Endometrium (tissue), 2 donors: ENCODE data around the gene SLC1A3.

Experiments
- FAIRE-seq: peaks from 2 replicates; lab custom pipeline; 2012; peaks lifted over from hg19 to GRCh38; lab: Jason Lieb, UNC
- donor health status: control.
- donor health status: control.

SLC1A3 gene

DNA sequence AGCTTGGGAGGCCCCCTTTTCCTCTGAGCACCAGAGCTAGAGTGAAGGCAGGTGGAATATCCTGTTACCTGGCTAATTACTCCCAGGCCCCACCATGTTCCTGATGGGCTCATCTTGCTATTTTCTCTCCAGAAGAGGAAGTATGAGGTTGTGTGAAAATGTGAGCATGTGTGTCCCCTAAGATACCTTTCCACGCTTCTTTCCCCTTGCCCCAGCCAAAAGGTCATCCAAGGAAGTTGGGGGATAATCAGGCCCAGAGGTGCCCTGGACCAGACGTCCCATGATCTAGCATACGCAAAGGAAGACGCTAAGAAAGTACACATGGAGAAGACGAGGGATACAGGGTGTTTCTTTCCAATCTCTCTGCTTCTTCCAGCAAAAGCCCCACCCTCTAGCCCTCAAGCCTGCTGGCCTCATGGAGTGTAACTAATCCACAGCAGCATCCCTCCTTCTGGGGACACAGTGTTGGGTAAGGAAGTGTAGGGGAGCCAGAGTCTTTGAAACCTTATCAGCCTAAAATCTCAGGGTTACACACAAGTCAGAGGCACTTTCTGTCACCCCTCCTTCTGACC is 115.3 kb downstream of the SLC1A3 start:
- no peak for FAIRE-seq

DNA sequence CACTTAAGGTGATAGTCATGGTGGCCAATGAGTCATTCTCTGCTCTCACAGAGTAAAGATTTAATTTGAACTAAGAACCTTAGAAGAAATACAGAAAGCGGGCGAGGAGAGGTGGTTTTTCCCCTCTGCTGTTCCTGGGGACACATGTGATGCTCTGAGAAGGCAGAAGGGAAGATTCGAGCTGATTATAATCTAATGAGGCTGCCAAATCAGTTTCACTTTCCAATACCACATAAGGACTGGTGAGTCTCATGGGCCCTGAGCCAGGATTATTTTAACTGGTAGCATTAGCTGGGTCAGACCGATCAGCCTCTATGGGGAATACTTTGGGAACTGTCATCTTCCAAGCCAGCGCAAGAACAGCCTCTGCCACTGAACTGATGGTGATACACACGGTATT is 116.5 kb downstream of the SLC1A3 start:
- FAIRE-seq, result no peak

DNA sequence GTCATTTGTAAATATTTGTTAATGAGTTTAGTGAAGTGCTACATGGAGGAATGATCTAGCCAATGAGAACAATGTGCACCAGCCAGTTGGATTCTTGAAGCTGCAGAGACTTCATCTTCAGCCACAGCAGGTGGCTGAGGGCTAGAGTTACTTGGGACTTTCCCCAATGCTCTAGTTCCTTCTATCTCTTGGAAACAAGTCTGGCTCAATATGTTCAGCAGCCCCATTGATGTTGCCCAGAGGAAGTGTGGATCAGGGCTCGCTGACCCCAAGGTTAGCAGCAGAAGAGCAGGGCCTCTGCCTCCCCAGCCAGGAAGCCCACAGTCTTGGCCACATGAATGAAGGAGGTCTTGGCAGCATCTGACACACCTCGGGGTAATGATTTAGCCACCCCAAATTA is 117.5 kb downstream of the SLC1A3 start:
- FAIRE-seq, result no peak

DNA sequence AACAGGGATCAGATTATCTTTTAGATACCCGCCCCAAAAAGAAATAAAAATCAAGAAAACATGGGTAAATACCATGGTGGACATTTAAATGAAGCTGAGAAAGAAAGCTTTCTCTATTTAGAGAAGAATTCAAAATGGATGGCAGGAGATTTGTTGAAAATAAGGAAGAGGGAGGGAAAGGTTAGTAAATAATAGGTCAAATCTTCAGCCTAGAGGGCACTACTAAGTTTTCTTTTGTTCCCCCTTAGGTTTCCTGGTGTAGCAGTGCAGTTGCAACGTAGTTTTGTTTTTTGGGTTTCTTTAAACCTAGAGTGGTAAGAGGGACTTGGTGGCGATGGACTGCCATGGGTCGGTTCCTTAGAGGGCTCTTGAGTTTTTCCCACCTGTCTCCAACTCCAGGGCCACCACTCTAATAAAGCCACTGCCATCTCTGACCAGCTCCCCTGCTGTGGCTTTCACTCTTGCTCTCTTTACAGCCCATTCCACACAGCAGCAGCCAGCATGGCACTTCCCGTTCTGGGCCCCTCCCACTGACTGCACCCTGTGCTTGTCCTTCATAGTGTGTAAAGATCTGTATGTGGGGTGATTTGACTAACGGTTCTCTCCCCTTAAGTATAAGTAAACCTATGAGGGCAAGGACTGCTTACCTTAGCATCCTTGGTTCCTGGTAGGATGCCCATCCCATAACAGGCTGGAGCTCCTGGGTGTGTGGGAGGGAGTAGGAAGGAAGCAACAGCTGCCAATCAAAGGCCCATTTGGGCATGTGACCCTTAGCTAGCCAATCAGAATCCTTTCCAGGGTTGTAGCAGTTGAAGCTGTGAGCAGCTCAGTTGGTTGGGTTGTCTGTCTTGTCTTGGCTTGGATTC is 118.3 kb downstream of the SLC1A3 start:
- FAIRE-seq, result no peak

DNA sequence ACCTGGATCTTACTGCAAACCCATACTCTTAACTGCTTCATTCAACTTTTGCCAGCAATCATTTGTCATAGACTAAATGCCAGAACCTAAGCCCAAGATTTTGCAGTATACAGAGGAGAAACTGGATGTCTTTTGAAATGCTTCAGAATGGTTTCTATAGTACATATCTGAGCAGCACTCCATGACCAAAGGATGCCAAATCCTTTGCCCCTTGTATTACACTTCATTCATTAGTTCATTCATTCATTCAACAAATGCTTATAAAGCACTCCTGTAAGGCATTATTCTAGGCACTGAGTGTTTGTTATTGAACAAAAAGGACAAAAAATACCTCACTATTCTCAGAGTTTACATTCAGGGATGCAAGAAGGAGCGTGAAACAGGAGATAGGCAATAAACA is 119.9 kb downstream of the SLC1A3 start:
- no peak for FAIRE-seq

DNA sequence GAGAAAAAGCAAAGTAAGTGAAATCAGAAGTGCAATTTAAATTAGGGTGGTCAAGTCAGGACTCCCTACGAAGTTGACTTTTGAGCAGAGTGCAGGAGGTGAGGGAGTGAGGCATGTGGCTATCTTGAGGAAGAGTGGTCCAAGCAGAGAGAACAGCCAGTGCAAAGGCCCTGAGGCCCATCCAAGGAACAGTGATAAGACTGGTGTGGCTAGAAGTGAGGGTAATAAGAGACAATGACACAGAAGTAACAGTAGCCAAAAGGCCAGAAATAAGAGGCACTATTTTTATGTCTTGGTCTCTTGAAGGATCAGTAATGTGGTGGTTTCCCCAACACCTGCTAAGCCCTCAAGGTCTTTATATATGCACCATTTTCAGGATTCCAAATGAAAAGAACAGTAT is 120.4 kb downstream of the SLC1A3 start:
- no peak for FAIRE-seq

DNA sequence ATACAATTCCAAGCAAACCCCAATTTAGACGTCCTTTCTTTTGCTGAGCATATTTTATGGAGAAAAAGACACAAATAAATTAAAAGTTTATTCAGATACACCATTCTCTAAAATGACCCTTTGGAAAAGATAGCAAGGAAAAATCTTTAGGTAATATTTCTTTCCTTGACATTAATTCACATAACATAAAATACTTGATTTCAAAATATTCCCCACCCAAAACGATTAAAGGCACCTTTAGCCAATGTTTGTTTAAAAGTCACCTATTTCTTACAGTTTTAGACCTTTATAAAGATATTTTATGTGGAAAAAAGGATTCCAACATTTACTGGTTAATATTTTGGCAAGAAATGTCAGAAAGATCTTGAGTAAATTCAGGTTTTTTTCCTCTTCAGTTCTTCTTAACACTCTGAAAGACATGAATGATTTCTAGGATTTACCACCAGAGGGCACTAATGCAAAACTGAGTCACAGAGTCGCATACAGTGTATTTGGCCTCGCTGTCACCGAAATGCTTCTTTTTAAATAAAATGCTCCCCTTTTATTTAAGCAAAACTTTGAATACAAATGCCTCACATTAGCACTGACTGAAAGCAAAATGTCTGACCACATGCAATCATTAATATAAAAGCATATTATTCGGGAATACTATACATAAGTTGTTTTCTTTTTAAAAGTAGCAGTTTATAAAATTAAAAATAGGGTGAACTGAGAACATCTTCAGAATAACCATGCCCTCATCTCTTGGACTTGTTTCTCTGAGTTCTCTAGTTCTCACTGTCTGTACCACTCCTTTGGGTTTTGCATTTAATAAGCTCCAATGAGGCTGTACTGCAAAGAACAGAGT is 122.5 kb downstream of the SLC1A3 start:
- peak; percentile 70 for FAIRE-seq

DNA sequence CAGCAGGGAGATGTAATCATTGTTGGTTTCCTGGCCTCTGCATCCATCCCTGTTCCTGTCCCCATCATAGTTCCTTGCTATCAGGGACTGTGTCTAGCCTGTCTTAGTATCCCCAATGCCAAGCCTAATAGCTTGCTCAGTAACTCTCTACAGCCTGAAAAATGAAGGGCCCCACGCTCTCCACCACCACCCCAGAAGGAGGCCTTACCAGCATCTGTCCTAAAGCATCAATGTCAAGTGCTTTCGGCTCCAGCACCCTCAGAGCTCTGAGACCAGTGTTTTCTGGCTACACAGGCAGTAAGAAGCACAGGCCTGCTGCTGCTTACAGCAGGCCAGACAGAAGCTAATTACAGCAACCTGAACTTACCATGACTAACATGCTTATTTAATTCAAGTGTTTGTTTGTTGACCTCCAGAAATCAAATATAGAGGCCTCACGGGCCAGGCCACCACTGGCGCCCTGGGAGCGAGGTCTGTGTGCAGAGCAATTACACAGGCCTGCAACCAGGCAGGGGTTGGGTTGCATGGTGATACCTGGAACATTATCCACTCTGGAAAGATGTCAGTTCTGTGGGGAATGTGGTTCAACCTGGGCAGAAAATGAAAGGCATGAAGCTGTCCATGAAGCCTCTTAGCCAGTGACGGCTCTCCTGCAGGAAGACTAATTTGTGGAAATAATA is 124.3 kb downstream of the SLC1A3 start:
- no peak for FAIRE-seq

DNA sequence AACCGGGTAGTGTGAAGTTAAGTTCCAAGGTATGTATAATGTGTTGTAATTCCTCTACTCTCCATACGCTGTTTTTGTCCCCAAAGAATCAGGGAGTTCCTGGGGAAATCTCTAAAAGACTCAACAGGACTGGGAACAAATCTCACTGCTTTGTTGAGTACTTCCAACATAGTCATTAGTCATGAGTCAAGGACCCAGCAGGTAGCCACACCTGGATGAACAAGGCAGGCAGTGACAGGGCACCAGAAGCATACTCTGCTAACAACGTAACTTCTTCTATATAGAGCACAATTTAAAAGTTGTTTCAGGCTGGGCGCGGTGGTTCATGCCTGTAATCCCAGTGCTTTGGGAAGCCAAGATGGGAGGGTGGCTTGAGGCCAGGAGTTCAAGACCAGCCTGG is 126.8 kb downstream of the SLC1A3 start:
- no peak for FAIRE-seq

DNA sequence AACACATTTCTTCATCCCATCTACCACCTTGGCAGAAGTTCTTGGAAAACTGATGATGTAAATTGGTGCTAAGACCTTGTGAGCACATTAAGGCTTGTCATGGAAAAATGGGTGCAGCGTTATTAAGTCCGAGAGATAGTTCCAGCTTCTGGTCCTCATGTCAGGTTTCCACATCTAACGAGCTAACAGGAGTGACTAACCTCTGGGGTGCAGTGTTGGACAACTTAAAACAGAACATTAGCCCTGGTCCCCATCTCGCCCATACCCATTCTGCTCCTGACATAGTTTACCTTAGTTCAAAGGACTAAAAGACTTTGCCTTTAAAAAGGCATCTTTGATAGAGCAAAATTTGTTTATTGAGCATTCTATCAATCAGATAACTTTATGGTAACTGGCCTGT is 128.0 kb downstream of the SLC1A3 start:
- FAIRE-seq, result no peak

DNA sequence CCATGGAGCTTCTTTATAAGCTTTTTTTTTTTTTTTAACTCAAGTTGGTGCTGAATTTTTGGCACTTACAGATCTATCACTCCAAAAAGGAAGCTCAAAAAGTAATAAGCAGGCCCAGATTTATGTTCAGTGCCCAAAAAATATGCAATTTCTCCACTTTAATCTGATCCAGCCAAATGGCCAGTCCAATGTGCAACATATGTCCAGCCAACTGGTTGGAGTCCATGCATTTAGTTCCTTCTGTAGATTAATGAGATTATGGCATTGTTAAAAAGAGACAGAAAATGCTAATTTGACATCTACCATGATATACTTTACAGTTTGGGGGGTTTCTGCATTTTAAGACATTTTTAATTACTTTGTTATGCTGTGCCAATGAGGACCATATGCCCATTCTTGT is 129.5 kb downstream of the SLC1A3 start:
- no peak for FAIRE-seq
